Stimulated activated CD4-positive, alpha-beta T cell treated with anti-CD3 and anti-CD28 coated beads, Interleukin-15, amount 100 ng/mL, for 24 hours (primary cell): Measurements from ENCODE around the gene GJD3.

Experiments
- DNase-seq: peaks from one replicate; pipeline ENCODE4 v3.0.0-alpha.2; 2020

Gene GJD3

DNA sequence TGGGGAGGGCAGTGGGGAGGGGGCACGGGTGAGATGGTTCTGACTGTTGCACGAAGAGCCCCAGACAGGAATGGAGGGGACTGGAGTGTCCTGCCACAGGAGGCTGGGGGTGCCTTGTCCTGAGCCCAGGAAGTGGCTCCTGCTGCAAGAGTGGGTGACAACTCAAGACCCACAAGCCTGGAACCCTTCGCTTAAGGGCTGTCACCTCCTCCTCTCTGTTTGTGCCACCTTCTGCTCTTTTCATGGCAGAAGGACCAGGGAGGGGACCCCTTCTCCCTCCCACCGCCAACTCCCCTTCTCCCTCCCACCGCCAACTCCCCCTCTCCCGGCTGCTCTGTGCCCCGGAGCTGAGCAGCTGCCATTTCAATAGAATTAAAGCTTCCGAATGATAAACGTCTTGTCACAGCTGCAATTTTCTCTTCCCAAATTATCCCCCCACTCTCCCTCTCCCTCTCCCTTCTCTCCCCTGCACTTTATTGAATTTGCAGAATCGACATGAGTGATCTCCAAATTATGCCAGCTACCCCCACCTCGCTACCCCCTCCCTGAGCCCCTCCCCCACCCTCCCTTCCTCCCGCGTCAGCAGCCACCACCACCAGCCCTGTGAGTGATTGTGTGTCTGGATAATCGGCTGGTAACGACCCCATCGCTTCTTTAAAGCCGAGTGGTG lies 13.7 kb downstream of the GJD3 start:
- no peak for DNase-seq

DNA sequence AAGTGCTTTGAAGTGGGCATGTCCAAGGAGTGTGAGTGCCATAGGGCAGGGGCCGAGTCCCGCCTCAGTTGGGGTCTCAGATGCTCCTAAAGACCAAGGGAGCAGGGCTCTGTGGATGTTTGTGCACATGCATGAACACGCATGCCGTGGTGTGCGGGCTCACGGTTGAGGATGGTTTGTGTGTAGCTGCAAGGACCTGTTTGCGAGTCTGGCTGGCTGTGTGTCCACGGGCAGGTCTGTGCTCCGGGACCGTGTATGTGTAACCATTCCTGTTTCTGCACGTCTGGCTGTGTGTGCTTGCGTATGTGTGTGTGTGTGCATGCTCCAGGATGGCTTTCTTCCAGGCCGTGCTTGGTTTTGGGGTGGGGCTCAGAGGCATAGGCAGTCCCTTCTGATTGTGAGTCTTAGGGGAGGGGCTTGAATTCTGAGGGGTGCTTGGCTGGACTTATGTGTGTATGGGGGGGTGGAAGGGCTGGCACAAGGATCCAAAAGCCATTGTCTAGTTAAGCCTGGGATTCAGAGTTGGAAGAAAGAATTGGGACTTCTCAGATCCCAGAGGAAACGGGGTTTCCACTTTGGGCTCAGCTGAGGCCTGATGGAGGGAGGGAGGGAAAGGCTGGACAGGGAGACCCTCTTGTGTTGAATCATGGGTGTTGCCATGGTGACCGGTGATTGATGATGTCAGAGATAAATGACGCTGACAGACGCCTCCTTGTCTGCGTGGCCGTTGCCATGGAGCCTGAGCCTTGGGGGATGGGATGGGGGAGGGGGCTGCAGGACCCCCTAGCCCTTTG lies 14.4 kb downstream of the GJD3 start:
- DNase-seq = no peak

DNA sequence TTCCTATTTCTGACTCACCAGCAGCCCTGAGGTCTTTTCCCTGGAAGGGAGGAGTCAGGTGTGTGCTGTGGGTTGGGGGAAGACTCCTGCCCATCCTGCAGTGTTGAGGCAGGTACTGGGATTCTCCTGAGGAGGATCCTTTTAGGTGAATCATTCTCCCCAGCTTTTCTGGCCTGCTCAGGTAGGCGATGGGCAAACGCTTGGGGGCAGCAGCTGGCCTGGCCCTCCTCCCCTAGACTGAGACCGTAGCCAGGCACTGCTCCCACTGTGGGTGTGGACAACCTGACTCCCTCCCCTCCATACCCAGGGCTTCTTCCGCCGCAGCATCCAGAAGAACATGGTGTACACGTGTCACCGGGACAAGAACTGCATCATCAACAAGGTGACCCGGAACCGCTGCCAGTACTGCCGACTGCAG lies 15.1 kb downstream of the GJD3 start:
- no peak for DNase-seq

DNA sequence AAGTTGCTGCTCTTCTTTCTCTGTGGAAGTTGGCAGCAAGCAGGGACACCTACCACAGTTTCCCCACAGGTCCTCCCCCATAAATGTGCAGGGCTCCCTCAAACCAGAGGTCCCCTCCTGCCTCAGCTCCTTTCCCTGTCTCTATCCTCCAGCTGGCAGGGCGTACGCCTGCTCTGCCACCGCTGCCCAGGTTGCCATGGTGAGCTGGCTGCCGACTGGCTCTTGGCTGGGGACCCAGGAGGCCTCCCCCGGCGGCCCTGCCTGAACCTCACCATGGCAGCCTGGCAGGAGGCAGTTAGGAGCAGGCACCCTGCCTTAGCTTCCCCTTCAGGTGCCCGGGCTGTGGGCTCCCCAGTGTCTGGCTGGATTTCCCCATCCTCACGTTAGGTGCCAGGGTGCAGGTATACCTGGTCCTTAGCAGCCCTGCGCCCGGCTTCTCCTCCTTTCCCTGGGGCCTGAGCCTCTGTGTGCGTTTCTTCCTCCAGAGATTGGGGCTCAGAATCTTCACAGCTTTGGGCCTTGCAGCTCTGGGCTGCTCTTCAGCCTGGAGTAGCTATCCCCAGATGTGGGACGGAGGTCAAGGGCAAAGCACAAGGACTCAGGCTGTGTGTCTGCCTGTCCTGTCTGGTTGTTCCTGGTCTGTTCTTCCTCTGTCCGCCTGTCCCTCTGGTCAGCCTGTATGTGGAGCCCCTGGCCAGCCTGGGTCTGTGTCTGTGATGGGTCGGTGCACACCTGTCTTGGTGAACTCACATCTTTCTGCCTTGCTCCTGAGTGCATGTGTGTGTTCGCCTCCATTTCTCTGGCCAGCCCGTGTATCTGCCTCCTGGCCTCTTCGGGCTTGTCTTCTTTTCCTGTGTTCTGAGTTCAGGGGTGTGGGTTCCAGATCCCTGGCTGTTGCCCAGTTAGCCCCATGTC lies 15.7 kb downstream of the GJD3 start:
- DNase-seq = no peak

DNA sequence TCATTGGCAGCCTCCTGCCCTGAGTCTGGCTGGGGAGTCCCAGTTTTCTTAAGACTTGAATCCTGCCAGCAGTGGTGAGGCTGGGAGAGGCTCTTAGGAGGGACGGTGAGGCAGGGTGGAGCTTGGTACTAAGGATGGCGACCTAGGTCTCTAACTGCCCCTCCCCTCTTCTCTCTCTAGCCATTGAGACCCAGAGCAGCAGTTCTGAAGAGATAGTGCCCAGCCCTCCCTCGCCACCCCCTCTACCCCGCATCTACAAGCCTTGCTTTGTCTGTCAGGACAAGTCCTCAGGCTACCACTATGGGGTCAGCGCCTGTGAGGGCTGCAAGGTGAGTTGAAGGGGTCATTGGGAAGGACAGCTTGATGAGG lies 16.4 kb downstream of the GJD3 start:
- no peak for DNase-seq

DNA sequence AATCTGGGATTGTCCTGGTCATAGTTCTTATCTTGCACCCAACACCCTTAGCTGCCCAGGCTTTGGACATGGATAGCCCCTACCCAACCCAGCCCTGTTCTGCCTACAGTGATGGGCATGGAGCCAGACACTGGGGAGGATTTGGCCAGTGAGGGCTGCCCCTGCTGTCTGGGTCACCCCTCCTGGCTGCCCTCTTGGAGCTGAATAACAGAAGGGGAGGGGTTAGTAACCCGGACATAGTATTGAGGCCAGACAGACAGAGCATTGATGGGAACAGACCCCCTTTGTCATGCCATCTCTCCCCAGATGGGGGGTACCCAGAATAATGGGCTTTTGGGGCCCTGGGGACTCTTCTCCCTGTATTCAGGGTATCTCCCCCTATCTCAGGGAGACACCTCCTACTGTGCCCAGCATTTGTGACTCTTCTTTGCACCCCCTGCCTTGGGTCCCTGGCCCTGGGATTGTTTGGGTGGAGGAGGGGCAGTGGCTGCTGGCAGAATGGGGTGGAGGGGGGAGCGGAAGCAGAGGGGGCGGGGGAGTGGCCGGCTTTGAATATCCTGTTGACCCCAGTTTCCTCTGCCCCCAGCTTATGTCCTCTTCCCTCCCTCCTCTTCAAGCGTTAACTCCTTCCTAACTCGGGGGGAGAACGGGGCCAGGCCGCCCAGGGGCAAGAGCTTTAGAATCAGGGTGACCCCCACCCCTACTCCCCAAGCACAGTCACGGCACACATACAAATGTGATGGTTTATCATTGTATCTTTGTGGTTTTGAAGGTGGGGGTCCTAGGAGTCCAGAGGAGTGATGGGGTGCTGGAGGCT lies 17.0 kb downstream of the GJD3 start:
- DNase-seq = no peak

DNA sequence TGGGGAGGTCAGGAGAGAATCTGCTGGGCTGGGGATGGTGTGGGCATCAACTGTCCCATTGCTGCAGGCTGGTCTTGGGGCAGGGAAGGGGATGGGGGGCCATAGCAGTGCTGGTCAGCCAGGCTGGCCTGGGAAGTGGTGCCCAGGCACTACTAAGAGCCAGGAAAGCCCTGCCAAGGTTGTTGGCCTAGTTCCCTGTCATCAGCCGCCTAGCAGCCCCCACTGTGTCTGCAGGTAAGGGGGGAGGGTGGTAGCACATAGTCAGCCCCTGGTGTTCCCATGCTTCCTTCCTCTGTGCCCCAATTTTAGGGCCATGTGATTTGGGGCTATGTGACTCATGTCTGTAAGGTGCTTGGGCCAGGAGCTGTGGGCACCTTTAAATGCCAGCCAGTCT lies 17.8 kb downstream of the GJD3 start:
- no peak for DNase-seq

DNA sequence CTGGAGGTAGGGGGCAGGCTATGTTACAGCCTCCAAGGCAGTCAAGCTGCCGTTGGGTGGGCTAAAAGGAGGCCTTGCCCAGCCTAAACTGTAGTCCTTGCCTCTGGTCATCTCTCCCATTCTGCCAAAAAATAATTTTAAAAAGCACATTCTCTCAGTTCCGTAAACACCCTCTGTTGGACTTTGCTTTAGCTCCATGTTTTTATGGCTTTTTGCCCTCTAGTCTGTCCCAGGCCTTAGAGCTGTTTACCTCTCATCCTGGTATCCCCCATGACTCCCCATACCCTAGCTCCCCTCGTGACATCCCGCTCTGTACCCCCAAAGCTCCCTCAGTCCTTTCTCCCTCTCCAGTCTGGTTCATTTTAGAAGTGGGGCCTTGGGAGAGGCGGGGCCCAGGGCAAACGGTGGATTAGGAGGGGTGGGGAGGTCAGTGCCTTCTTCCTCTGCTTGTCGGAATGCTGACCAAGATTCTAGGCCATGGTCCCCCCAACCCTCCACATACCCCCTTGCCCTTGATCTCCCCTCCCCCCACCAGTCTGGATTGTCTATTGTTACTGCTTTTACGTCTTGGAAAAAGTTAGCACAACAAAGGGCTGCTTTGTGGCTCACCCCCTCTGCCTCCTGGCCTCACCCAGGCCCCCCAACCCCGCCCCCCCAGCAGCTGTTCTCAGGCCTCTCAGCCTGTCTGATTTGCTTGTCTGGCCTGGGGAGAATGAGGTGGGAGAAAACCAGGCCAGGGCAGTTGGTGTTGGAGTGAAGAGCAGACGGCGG lies 18.4 kb downstream of the GJD3 start:
- no peak for DNase-seq

DNA sequence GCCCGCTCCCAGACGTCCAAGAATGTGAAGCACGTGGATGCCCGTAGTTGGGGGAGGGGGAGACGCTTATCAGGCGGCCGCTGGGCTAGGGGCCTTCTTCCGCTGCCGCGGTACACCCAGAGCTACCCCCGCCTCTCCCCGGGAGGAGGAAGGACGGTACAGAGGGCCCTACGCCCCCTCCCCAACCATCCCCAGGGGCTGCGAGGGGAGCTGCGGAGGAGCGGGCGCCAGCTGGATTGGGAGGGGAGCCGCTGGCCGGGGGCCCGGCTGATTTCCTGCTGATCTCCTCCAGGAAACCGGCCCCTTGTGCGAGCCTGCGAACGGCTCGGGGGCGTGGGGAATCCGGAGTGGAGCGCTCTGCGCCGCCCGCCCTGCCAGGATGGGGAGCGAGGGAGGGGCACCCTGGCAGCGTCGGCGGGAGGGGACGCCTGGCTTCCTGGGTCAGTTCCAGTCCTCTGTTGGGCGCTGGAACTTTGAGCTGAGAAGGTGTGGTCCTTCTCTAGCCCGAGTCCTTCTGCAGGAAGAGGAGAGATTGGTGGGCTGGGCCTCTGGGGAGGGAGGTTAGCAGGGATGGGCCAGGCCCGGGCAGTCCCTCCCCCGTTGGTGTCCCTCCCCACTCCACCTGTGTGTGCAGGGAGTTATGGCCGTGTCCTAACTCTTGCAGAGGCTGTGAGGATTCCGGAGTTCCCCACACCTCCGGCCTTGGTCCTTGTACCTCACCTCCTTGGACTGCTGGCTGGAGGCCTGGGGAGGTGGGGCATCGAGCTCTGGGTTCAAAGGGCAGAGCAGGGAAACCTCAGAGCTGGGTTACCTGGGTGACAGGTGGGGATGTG lies 19.2 kb downstream of the GJD3 start:
- DNase-seq = peak; percentile 50

DNA sequence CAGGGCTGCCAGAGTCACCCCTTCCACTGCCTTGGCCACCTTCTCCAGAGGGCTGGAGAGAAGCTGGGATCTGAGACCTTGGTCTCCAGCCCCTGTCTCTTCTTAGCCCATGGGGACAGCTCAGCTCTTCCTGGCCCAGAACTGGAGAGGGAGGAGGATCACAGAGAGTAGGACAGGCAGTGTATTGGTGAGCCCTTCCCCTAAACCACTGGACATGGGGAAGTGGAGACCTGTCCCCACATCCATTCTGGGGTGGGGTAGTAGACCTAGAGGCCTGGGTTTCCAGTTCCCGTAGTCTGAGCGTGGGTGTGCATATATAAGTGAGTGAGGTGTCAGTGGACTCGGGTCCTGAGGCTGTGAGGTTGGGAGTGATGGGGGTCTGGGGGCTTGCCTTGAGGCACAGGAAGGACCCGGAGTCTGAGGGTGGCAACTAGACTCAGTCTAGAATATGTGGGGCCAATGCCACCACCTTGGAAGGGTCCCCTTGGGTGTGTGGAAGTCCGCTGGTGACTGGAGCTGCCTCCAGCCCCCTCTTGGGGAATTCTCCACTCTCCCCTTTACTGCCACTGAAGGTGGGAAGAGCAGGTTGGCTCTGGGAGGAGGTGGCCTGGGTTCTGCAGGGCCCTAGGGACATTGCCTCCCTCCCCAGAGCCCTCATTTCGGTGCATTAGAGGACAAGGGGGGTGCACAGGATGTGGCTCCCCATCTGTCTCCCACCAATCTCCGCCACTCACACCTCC lies 19.9 kb downstream of the GJD3 start:
- DNase-seq = no peak

DNA sequence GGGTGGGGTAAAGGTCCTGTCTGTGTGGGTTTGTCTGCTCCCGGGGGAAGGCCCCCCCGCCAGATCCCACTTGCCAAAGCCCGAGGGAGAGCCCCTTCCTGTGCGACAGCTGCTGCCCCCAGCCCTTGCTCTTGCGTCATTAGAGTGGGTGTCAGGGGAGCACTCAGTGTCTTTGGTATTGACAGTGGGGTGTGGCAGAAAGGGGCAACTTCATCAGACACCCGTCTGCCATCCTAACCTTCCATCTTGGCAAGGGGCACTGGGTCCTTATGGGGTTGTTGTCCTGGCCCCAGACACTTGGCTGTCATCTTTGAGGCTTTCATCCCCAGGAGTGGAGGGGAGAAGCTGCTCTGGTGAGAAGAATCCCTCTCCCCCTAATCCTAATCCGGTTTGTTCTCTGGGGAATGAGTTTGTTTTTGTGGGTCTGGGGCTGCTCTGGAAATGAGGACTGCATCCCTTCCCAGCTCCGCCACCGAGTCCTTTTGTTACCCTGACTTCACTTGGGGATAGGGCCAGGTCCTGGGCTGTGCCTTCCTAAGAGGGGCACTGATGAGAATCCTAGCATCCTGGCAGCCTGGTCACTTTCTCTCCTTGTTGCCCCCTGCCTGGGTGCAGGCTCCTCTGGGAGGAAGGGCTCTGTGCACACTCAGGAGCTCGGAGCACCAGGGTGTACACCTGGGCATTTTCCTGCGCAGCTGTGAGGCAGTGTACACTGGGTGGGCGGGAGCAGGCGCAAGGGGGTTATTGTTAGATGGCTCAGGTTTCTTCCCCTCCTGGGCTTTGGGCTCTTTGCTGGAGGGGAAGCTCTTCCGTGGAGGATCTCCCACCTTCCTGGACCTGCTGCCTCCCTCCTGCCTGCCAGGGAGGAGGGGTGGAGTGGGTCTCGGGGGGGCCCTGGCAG lies 21.1 kb downstream of the GJD3 start:
- DNase-seq = no peak

DNA sequence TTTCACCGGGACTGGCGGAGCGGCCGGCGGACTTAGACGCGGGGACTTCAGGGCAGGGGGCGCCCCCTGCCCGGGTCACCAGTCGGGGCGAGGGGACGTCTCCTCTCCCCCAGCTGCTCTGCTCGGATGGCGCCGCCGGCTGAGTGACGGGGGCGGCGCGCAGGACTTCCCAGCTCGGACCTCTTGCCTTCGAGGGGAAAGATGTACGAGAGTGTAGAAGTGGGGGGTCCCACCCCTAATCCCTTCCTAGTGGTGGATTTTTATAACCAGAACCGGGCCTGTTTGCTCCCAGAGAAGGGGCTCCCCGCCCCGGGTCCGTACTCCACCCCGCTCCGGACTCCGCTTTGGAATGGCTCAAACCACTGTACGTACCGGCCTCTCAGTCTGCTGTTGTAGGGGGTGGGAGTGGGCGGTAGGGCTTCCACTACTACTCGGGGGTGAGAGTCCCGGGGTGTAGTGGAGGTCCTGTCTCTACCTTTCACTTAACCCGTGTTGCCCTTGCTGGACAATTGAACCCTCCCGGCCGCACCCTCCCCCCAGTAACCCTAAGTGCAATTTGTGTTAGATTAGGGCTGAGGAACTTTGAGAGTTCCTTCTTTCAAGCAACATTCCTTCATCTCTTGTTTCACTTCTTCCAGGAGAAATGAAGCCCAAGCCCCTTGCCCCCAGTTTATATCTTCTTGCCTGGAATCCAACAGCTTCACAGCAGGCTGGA lies 21.9 kb downstream of the GJD3 start:
- no peak for DNase-seq

DNA sequence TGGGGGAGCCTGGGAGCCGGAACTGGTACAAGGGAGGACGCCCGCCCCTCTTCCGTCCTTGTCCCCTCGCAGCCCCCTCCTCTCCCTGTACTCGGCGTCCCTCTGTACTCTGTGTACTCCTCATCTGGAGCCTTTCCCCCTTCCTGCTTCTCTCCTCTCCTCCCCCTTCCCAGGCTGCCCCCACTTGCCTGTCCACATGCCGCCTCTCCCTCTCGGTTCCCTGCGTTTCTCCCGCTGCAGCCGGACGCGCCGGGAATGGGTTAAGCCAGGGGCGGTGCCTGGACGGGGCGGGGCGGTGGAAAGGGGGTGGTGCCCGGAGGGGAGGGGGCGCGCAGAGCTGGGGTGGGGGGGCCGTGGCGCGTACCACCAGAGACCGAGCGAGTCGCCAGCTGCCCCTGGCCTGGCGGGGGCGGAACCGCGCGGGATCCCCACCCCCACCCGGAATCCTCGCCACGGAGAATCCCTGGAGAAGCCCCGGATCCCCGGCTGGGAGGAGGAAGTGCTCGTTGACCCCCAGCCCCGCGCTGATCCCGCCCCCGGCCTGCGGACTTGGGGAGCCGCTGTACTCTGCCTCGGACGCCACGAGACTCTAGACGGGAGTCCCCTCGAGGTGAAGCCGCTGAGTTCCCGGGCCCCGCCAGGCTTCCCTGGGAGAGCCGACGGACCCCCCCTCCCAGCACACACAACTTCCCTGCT lies 22.6 kb downstream of the GJD3 start:
- DNase-seq = peak; percentile 39

DNA sequence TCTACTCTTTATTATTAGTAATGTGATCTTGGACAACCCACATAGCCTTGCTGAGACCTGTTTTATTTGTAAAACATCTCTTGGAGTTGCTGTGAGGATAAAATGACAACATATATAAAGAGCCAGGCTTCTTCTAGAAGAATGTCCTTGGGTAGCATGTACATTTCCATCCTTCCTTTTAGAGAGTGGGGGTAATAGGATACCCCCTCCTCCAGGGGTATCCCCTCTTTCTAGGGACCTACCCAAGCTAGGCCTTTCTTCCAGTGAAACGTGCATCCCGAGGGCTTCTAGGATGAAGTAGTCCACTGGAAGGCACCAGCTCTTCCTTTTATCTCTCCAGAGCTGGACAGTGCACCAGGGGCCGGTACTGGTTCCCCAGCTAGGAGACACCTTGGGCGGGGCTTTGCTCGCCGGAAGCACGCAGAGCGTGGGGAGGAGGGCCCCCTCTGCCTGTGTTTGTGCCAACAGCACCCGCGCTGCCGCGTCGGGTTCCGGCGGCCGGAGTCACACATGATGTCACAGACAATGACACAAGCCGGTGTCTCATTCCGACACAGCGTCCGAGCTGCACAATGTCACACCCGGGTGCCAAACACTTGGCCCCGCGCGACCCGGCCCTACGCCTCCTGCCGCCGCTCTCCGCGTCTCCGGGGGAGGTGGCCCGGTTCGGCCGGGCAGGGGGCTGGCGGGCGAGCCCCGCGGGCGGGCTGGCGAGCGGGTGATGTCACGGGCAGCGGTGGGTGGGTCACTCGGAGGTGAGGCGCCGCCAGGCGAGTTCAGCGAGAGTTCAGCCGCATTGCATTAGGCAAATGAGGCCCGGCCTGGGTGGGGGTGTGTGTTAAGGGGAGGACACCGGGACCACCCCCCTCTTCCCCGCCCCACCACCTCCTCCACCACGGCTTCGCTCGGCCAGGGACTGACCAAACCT lies 23.4 kb downstream of the GJD3 start:
- DNase-seq = peak; percentile 89

DNA sequence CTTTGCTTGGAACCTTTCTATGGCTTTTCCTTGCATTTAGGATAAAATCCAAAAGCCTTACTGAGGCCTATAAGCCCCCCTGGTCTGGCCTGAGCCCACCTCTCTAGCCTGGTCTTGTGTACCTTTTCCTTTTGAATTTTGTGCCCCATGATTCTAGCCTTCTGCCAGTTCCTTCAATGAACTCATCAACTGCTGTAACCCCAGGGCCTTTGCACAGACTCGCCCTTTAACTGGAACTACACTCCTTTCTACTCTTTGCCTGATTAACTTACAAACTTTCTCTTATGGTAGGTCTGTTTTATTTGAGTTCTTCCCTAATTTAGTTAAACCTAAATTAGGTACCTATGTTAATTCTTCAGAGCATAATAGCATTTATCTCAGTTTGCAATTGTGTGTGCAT lies 24.2 kb downstream of the GJD3 start:
- DNase-seq = no peak

DNA sequence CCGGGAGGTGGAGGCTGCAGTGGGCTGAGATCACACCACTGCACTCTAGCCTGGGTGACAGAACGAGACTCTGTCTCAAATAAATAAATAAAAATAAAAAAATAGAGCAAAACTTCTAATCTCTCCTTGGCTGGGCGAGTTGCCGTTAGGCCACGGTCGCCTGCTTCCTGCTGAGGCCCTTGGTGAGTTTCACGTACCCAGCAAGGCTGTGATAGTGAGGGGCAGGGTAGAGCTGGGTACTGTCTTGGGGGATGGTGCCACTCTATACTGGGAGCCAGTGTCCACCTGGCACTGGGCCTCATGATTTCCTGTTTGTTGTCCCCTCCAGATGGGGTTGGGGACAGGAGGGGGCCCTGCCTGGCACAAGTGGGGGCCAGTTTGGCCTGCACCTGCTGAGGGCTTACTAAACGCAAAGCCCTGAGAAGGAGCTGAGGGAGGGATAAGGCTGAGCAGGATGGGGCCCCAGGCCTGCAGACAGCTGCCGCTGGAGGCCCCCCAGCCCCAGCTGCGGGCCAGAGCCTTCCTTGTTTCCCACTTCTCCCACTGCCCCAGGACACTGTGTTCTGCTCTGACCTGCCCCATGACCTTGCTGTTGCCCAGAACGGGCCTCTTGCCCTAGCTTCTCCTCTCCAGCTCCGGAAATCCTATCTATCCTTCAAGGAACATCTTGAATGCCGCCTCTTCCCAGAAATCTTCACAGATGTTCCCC lies 25.4 kb downstream of the GJD3 start:
- no peak for DNase-seq
